ENCODE data around the gene MAP3K14. TPM values are rescaled to one million over a fixed set of nuclear protein-coding genes. Genes with fewer than 3 reads are reported as not detected.

The MAP3K14 gene
- total and polyA plus RNA-seq, 10 of the 15 experiments (the other 5 are each of a cell fraction or from before 2014, with no cell fraction given), result 2.1 to 33.3 (median 19.7) TPM

DNA sequence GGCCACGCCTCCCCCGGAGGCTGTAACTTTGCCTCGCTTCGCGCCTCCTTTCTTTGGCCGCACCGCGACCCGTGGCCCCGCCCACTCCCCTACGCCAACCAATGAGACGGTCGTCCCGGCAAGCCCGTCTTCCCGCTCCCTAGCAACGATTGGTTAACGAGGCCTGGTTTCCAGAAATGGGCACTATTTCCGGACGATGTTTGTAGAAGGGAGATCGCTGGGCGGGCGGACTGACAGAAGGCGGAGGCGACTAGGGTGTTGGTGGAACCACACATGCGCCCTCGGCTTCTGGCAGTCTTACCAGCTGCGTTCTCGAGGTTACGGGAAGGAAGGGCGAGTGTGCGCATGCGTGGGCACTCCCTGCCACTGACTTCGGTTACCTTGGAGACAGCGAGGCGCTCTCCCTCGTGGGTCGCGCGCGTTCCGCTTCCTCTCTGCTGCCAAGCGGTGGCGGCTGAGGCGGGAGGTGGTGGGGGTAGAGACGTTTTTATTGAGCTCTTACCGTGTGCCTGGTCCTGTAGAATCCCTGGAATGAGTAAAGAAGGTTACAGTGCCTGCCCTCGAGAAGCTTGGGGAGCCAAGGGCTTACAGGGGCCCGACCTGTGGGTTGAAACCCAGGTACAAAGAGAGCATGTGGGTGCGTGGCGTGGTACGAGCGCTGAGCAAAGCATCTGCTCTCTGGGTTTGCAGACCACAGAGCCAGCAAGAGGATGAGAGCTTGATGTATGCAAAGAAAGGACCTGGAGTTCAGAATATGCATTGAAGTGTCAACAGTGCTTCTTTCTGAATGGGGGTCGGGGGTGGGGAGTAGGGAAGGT, 500 bp upstream of the MAP3K14 start (continued):
- TF ChIP-seq, protein P1, sequence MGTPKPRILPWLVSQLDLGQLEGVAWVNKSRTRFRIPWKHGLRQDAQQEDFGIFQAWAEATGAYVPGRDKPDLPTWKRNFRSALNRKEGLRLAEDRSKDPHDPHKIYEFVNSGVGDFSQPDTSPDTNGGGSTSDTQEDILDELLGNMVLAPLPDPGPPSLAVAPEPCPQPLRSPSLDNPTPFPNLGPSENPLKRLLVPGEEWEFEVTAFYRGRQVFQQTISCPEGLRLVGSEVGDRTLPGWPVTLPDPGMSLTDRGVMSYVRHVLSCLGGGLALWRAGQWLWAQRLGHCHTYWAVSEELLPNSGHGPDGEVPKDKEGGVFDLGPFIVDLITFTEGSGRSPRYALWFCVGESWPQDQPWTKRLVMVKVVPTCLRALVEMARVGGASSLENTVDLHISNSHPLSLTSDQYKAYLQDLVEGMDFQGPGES (IDR thresholded peaks at IDR 0.05), result peak; percentile 64; the same call in 1 of the 2 replicates
- TF ChIP-seq ZNF622 (IDR thresholded peaks at IDR 0.05) (no peak), IRF4 (IDR thresholded peaks at IDR 0.05; ENCODE audit: low read depth, low read length) (no peak), DPF2 (IDR thresholded peaks at IDR 0.05) (peak; percentile 35; the same call in 1 of the 2 replicates), PML (IDR thresholded peaks at IDR 0.05; ENCODE audit: low read length) (peak; percentile 75; the same call in 1 of the 2 replicates), EP300 (IDR thresholded peaks at IDR 0.05; ENCODE audit: borderline replicate concordance in 1 of 2, control insufficient read depth in 1 of 2, low read depth in 2 of 2, low read length in 2 of 2) (no peak), CEBPB (IDR thresholded peaks at IDR 0.05; ENCODE audit: borderline replicate concordance in 1 of 2, low read depth in 2 of 2, low read length in 2 of 2) (no peak), BACH1 (IDR thresholded peaks at IDR 0.05; ENCODE audit: borderline replicate concordance) (0 out of 2 replicates have a peak, but pooled peaks have one; percentile 69), IKZF1 (conservative IDR thresholded peaks at IDR 0.05) (no peak; the same call in 1 of the 2 replicates), EED (IDR thresholded peaks at IDR 0.05; ENCODE audit: low read depth) (no peak), MTA3 (IDR thresholded peaks at IDR 0.05; ENCODE audit: borderline replicate concordance, low read length) (no peak), HDAC2 (IDR thresholded peaks at IDR 0.05) (no peak), CBFB (IDR thresholded peaks at IDR 0.05; ENCODE audit: low read depth) (peak; percentile 79; the same call in 1 of the 2 replicates), ZNF217 (IDR thresholded peaks at IDR 0.05) (no peak), NR2C2 (IDR thresholded peaks at IDR 0.05; ENCODE audit: borderline replicate concordance, control insufficient read depth, insufficient read length, low read depth) (no peak), SRF (IDR thresholded peaks at IDR 0.05; ENCODE audit: low read depth in 2 of 2, low read length in 2 of 2) (peak; percentile 100)
- TF ChIP-seq, protein P2, sequence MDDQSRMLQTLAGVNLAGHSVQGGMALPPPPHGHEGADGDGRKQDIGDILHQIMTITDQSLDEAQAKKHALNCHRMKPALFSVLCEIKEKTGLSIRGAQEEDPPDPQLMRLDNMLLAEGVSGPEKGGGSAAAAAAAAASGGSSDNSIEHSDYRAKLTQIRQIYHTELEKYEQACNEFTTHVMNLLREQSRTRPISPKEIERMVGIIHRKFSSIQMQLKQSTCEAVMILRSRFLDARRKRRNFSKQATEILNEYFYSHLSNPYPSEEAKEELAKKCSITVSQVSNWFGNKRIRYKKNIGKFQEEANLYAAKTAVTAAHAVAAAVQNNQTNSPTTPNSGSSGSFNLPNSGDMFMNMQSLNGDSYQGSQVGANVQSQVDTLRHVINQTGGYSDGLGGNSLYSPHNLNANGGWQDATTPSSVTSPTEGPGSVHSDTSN (IDR thresholded peaks at IDR 0.05; ENCODE audit: insufficient replicate concordance, low read depth, low read length), result peak; percentile 89
- TF ChIP-seq, protein P3, sequence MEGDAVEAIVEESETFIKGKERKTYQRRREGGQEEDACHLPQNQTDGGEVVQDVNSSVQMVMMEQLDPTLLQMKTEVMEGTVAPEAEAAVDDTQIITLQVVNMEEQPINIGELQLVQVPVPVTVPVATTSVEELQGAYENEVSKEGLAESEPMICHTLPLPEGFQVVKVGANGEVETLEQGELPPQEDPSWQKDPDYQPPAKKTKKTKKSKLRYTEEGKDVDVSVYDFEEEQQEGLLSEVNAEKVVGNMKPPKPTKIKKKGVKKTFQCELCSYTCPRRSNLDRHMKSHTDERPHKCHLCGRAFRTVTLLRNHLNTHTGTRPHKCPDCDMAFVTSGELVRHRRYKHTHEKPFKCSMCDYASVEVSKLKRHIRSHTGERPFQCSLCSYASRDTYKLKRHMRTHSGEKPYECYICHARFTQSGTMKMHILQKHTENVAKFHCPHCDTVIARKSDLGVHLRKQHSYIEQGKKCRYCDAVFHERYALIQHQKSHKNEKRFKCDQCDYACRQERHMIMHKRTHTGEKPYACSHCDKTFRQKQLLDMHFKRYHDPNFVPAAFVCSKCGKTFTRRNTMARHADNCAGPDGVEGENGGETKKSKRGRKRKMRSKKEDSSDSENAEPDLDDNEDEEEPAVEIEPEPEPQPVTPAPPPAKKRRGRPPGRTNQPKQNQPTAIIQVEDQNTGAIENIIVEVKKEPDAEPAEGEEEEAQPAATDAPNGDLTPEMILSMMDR (IDR thresholded peaks at IDR 0.05 in 2 of 3, conservative IDR thresholded peaks at IDR 0.05 in 1 of 3; ENCODE audit: control insufficient read depth in 2 of 3, extremely low read depth in 1 of 3, insufficient read depth in 1 of 3, low read depth in 3 of 3, low read length in 3 of 3), result no peak
- TF ChIP-seq, protein P4, sequence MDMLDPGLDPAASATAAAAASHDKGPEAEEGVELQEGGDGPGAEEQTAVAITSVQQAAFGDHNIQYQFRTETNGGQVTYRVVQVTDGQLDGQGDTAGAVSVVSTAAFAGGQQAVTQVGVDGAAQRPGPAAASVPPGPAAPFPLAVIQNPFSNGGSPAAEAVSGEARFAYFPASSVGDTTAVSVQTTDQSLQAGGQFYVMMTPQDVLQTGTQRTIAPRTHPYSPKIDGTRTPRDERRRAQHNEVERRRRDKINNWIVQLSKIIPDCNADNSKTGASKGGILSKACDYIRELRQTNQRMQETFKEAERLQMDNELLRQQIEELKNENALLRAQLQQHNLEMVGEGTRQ (IDR thresholded peaks at IDR 0.05; ENCODE audit: borderline replicate concordance, low read depth, low read length), result no peak
- TF ChIP-seq, protein P5, sequence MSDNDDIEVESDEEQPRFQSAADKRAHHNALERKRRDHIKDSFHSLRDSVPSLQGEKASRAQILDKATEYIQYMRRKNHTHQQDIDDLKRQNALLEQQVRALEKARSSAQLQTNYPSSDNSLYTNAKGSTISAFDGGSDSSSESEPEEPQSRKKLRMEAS (IDR thresholded peaks at IDR 0.05; ENCODE audit: low read depth, low read length), result peak; percentile 97
- TF ChIP-seq, protein P6, sequence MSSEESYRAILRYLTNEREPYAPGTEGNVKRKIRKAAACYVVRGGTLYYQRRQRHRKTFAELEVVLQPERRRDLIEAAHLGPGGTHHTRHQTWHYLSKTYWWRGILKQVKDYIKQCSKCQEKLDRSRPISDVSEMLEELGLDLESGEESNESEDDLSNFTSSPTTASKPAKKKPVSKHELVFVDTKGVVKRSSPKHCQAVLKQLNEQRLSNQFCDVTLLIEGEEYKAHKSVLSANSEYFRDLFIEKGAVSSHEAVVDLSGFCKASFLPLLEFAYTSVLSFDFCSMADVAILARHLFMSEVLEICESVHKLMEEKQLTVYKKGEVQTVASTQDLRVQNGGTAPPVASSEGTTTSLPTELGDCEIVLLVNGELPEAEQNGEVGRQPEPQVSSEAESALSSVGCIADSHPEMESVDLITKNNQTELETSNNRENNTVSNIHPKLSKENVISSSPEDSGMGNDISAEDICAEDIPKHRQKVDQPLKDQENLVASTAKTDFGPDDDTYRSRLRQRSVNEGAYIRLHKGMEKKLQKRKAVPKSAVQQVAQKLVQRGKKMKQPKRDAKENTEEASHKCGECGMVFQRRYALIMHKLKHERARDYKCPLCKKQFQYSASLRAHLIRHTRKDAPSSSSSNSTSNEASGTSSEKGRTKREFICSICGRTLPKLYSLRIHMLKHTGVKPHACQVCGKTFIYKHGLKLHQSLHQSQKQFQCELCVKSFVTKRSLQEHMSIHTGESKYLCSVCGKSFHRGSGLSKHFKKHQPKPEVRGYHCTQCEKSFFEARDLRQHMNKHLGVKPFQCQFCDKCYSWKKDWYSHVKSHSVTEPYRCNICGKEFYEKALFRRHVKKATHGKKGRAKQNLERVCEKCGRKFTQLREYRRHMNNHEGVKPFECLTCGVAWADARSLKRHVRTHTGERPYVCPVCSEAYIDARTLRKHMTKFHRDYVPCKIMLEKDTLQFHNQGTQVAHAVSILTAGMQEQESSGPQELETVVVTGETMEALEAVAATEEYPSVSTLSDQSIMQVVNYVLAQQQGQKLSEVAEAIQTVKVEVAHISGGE (CRISPR knock-in tag; IDR thresholded peaks at IDR 0.05), result no peak

All from GM12878 (cell line).